ENCODE data around the gene CHD2. TPM values are rescaled to one million over a fixed set of nuclear protein-coding genes. Genes with fewer than 3 reads are reported as not detected.

The CHD2 gene
- total RNA-seq, 1 experiment from 2014 or later: 120 TPM

- no peak for TF ChIP-seq EZH2 (IDR thresholded peaks at IDR 0.05; ENCODE audit: low read depth)
- TF ChIP-seq, protein P1, sequence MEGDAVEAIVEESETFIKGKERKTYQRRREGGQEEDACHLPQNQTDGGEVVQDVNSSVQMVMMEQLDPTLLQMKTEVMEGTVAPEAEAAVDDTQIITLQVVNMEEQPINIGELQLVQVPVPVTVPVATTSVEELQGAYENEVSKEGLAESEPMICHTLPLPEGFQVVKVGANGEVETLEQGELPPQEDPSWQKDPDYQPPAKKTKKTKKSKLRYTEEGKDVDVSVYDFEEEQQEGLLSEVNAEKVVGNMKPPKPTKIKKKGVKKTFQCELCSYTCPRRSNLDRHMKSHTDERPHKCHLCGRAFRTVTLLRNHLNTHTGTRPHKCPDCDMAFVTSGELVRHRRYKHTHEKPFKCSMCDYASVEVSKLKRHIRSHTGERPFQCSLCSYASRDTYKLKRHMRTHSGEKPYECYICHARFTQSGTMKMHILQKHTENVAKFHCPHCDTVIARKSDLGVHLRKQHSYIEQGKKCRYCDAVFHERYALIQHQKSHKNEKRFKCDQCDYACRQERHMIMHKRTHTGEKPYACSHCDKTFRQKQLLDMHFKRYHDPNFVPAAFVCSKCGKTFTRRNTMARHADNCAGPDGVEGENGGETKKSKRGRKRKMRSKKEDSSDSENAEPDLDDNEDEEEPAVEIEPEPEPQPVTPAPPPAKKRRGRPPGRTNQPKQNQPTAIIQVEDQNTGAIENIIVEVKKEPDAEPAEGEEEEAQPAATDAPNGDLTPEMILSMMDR (conservative IDR thresholded peaks at IDR 0.05): no peak
- ChIA-PET POLR2A (ENCODE audit: unreplicated experiment) (interaction anchor here (0.7 kb wide), 1 partner anchor 1929 kb away, joined by 4 read pairs; no protein-coding TSS in a partner anchor), CTCF (no interaction called here)
- Histone ChIP-seq H3K27me3 (ENCODE audit: insufficient read depth, low read depth) (no peaks in the 10 kb centered on the region), H3F3A (ENCODE audit: insufficient read depth, low read depth) (peaks cover 68% of the 10 kb centered on the region), H3K9me2 (ENCODE audit: insufficient read depth) (no peaks in the 10 kb centered on the region), H4K20me1 (ENCODE audit: insufficient read depth) (peaks cover 9% of the 10 kb centered on the region), H2AFZ (no peak overlapping the region), H3K79me2 (ENCODE audit: low read depth) (peaks cover 55% of the 10 kb centered on the region), H3K9me3 (ENCODE audit: insufficient read depth, low read depth) (no peaks in the 10 kb centered on the region), H3K4me3 (no peak overlapping the region), H3K4me1 (replicated peaks; ENCODE audit: insufficient read depth) (no peaks in the 10 kb centered on the region), H3K36me3 (ENCODE audit: low read depth) (peaks cover 74% of the 10 kb centered on the region), H3K27ac (peak overlapping the region; percentile 18; the same call in 1 of the 2 replicates), H3K4me2 (no peak overlapping the region)
- no peak for DNase-seq
- intact Hi-C loops (cut with micrococcal nuclease; ENCODE audit: unreplicated experiment): loop anchor here (10.0 kb wide), 1 partner anchor 59 kb away; no protein-coding TSS in a partner anchor
- BruUV-seq (replicated peaks): no TSS peak
These were observed 36.0 kb downstream of the CHD2 start for GRCh38 chr15:92936138-92936537.

DNA sequence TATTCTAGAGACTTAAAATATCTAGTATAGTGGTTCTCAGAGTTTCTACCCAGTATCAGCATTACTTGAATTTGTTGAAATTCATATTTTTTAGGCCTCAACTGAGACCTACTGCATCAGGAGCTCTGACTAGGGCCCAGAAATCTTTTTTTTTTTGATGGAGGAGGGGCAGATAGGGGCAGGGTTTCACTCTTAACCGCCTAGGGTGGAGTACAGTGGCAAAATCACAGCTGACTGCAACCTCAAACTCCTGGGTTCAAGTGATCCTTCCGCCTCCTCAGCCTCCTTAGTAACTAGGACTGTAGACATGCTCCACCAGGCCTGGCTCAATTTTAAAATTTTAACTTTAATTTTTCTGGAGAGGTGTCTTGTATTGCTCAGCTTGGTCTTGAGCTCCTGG is 36.6 kb downstream of the CHD2 start:
- no peaks in the 10 kb centered on the region for H3K4me1 ChIP-seq (replicated peaks; ENCODE audit: insufficient read depth)
- BruUV-seq (replicated peaks): no TSS peak
- no peak overlapping the region for H3K4me2 ChIP-seq
- H3K27ac ChIP-seq: peak overlapping the region; percentile 18; the same call in 1 of the 2 replicates
- no peak for DNase-seq
- H3K36me3 ChIP-seq (ENCODE audit: low read depth): peaks cover 79% of the 10 kb centered on the region
- ChIA-PET POLR2A (ENCODE audit: unreplicated experiment) (interaction anchor here (0.7 kb wide), 1 partner anchor 1929 kb away, joined by 4 read pairs; no protein-coding TSS in a partner anchor), CTCF (interaction anchor here (1.0 kb wide), 1 partner anchor 139 kb away, joined by 5 read pairs; no protein-coding TSS in a partner anchor)
- no peaks in the 10 kb centered on the region for H3K9me2 ChIP-seq (ENCODE audit: insufficient read depth)
- H3F3A ChIP-seq (ENCODE audit: insufficient read depth, low read depth): peaks cover 69% of the 10 kb centered on the region
- H3K9me3 ChIP-seq (ENCODE audit: insufficient read depth, low read depth): no peaks in the 10 kb centered on the region
- H3K79me2 ChIP-seq (ENCODE audit: low read depth): peaks cover 52% of the 10 kb centered on the region
- no peak overlapping the region for H2AFZ ChIP-seq
- no peak overlapping the region for H3K4me3 ChIP-seq
- TF ChIP-seq, protein P1 (conservative IDR thresholded peaks at IDR 0.05): no peak
- TF ChIP-seq EZH2 (IDR thresholded peaks at IDR 0.05; ENCODE audit: low read depth): no peak
- H3K27me3 ChIP-seq (ENCODE audit: insufficient read depth, low read depth): no peaks in the 10 kb centered on the region
- intact Hi-C loops (cut with micrococcal nuclease; ENCODE audit: unreplicated experiment): loop anchor here (10.0 kb wide), 1 partner anchor 58 kb away; no protein-coding TSS in a partner anchor
- H4K20me1 ChIP-seq (ENCODE audit: insufficient read depth): peaks cover 9% of the 10 kb centered on the region

DNA sequence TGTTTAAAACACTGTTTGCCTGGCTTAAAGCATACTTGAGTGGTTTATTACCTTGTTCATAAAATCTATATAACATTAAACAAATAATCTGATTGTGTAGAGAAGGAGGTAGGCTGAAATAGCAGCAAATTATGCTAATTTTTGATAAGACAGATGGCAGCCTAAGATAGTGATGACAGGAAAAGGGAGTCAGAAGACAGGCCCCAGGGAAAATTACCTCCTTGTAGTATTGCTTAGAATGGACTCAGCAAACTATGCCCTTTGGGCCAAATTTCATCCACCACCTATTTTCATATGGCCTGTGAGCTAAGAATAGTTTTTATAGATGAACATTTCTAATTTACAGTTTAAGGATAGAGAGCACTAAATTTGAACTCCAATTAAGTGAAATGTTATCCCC is 37.8 kb downstream of the CHD2 start:
- no TSS peak for BruUV-seq (replicated peaks)
- Histone ChIP-seq H3K9me2 (ENCODE audit: insufficient read depth) (no peaks in the 10 kb centered on the region), H3F3A (ENCODE audit: insufficient read depth, low read depth) (peaks cover 71% of the 10 kb centered on the region), H3K4me2 (no peak overlapping the region), H3K27ac (peak overlapping the region; percentile 20; the same call in 1 of the 2 replicates), H4K20me1 (ENCODE audit: insufficient read depth) (peaks cover 9% of the 10 kb centered on the region), H3K27me3 (ENCODE audit: insufficient read depth, low read depth) (no peaks in the 10 kb centered on the region), H3K9me3 (ENCODE audit: insufficient read depth, low read depth) (no peaks in the 10 kb centered on the region), H3K79me2 (ENCODE audit: low read depth) (peaks cover 52% of the 10 kb centered on the region), H3K36me3 (ENCODE audit: low read depth) (peaks cover 90% of the 10 kb centered on the region), H3K4me3 (no peak overlapping the region), H2AFZ (no peak overlapping the region), H3K4me1 (replicated peaks; ENCODE audit: insufficient read depth) (no peaks in the 10 kb centered on the region)
- ChIA-PET POLR2A (ENCODE audit: unreplicated experiment) (no interaction called here), CTCF (interaction anchor here (1.0 kb wide), 1 partner anchor 32 kb away, joined by 3 read pairs; no protein-coding TSS in a partner anchor)
- no peak for DNase-seq
- intact Hi-C loops (cut with micrococcal nuclease; ENCODE audit: unreplicated experiment): loop anchor here (10.0 kb wide), 1 partner anchor 57 kb away; no protein-coding TSS in a partner anchor
- TF ChIP-seq EZH2 (IDR thresholded peaks at IDR 0.05; ENCODE audit: low read depth): no peak
- TF ChIP-seq, protein P1 (conservative IDR thresholded peaks at IDR 0.05): no peak
